Renal cortex interstitium (tissue), 11 donors: ENCODE results near the gene CORIN. TPM values are rescaled to one million over a fixed set of nuclear protein-coding genes. Genes with fewer than 3 reads are reported as not detected.
A peak's percentile ranks its signal among the peaks of the same experiment; 100 is the strongest.

ENCODE experiments used
- DNase-seq, 11 donors: peaks; one replicate each; pipeline ENCODE4 v3.0.0-alpha.2; 2013; ENCODE audit warnings: low read depth in 9 of 11, low spot score in 4 of 11; ENCODE audit errors: extremely low read depth in 1 of 11
- polyA plus RNA-seq, 3 donors: library from polyadenylated mRNA; unstranded; fragments of 120-200 nt; gene quantifications; one replicate each; pipeline ENCODE4 v1.2.1, GENCODE V29; 2013; ENCODE audit not compliant: insufficient read length in 3 of 3

Gene CORIN
- polyA plus RNA-seq, 3 donors = 4.4 to 5.8 (median 4.5) TPM

DNA sequence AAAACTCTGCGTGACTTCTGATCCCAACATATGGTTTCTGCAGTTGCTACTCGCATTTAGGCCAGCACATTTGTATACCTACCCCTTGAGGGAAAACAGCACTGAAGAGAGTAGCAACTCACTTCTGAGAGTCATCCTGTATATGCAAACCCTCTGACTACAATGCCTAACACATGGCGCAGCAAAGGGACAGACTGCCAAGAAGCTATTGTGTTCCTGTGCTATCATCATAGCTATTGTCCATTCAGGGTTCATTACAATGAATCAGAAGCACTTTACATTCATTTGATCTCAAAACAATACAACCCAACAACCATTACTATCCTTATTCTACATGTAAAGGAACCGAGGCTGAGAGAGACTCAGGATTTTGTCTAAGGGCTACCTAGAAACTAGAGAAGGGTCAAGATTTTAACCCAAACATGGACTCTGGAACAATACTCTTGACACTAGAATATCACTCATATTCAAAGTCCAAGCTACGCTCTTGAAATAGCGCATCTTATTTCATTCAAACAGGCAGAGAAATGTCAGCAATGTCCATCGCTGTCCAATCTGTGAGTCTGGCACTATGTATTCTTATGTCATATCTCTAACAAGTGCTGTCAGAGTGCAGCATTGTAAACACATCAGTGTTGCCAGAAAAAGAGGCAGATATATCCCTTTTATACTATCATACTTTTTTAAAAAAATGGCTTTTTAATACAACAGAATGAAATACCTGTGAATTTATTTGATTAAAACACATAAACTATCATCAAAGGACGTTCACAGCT lies 173.6 kb downstream of the CORIN start:
- DNase-seq = no peak

DNA sequence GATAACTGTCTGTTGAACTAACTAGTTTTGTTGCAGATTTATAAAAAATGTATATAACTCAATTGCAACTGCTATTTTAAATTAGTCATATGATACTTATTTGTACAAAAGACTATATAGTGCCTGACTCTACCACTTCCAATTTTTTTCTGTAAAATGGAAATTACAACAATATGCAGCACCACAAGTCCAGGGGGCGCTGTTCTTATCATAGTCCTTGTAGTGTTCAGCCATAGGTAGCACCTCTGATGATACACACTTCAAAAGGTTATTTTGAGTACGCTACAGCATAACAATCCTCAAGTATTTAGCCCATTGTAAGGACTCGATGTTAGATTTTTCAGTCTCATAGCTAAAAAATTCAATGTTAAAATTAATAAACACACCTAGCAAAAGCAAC lies 174.9 kb downstream of the CORIN start:
- no peak for DNase-seq

DNA sequence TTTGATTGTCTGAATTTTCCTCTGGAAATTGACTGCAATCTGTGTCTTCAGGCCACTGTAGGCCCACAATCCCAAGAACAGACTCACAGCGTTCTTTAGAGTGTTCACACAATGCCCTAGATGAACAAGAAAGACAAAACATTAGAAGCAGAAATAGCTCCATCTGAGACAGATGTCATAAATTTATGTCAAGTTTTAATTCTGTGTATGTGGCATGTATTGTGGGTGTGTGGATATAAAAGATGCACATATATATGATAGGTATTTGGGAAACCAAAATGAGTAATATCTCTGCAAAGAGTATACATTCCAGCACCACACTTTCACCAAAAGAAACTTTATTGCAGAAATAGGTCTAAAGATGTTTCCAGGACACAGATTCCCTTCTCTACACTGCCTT lies 176.1 kb downstream of the CORIN start:
- no peak for DNase-seq

DNA sequence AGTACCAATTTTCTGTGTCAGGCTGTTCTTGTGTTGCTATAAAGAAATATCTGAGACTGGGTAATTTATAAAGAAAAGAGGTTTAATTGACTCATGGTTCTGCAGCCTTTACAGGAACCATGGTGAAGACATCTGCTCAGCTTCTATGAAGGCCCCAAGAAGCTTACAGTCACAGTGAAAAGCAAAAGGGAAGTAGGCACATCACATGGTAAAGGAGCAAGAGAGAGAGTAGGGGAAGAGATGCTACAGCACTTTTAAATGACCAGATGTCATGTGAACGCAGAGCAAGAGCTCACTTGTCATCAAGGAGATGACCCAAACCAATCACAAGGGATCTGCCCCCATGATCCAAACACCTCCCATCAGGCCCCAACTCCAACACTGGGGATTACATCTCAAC lies 178.5 kb downstream of the CORIN start:
- DNase-seq = no peak

DNA sequence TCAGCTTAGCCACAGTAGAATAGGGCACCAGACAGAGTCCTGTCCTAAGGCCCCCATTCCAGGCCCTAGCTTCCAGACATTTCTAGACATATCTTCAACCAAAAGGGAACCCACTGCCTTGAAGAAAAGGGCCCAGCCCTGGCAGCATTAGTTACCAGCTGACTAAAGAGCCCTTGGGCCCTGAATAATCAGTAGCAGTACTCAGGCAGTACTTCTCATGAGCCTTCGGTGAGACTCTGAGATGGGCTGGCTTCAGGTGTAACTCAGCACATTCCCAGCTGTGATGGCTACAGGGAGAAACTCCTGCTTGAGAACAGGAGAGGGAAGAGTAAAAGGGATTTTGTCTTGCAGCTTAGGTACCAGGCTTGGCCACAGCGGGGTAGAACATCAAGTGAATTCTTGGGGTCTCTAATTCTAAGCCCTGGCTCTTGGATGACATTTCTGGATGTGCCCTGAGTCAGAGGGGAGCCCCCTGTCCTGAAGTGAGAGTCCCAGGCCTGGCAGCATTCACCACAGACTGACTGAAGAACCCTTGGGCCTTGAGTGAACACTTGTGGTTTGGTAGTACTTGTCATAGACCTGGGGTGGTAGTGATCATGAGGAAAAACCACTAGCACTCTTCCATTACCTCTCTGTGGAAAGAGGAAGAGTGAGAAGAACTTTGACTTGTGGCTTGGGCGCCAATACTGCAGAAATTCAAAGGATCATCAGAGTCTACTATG lies 182.7 kb downstream of the CORIN start:
- DNase-seq = no peak

DNA sequence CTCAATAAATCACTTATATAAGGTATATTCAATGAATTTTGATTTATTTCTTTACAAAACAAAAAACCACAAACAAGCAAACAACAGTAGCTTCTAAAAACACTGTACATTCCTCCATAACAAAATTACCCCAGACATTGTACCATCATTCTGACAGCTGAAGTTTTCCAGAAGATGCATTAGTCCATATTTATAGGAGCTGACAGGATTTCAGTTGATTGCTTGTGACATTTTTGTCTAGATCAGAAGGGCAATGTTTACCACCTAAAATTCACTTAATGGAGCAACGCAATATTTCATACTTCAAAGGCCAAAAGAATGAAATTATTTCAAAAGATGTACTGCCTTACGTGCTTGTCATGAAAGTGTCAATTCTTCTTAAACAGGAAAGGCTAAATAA lies 185.8 kb downstream of the CORIN start:
- DNase-seq = no peak

DNA sequence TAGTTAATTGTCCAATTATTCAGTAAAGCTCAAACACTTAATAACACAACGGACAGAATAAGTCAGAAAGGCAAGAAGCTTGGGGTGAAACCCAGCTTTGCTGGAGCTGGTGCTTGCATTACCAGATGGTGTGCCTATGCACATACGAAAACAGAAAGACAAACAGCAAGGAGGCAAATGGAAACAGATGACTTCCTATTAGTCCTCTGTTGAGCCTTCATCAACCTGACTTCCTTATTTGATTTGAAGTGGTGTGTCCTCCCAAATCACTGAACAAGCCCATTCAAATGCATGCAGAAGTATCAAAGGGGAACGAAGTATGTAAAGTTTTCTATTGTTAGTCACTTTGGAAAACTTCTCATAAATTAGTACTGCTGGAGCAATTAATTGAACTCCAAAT lies 186.6 kb downstream of the CORIN start:
- no peak for DNase-seq

DNA sequence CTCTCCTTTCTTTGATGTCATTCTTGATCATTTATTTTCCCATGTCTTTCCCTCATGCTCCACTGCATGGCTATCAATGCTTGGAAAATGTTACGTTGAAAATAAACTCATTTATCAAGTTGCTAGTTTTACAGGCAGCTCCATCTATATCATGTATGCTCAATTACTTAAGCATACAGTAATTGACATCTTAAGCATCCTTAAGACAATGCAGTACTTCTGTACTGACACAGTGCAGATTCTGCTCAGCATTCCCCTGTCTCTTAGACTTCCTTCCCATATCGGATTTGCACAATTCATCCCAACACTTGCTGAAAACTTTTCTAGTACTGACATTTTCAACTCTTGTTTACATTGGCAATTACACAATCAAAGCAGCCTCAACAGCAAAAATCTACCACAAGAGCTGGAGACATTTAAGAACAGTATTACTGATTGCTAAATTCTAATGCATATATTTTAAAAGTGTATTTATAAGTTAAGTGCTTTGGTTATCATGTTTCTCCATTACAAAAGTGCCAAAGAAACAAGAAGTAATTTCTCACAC lies 187.2 kb downstream of the CORIN start:
- DNase-seq = peak in 2 of 11 donors; percentile 7 to 28

DNA sequence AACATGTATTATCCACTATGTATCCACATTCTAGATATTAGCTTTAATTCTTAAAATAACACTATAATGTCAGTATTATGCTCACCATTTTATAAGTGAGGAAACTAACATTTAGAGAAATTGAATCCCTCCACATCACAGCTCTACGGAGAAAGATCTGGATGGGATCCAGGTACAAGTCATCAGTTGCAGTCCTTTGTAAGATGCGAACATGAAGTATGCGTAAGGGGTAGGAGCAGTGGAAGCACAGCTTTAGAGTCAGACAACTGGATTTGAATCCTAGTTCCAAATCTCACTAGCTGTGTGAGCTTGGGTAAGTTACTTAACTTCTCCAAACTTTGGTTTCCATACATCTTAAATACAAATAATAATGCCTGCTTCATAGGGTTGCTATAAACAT lies 190.3 kb downstream of the CORIN start:
- DNase-seq = no peak

DNA sequence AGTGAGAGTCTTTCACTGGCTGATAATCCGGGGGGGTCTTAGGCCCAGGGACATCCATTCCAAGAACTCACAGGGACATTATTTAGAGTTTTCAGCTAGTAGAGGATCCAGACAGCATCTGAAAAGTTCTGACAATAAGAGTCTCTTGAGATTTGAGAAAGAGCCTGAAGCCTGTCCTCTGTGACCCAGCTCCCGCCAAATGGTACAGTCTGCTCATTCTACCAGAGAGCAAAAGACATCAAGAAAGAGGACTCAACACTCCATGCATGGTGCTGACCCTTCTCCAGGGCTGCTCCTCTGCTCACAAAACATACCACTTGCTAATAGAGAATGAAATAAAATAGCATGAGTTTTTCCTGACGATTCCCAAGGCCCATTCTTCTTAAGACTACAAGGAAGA lies 190.8 kb downstream of the CORIN start:
- no peak for DNase-seq

DNA sequence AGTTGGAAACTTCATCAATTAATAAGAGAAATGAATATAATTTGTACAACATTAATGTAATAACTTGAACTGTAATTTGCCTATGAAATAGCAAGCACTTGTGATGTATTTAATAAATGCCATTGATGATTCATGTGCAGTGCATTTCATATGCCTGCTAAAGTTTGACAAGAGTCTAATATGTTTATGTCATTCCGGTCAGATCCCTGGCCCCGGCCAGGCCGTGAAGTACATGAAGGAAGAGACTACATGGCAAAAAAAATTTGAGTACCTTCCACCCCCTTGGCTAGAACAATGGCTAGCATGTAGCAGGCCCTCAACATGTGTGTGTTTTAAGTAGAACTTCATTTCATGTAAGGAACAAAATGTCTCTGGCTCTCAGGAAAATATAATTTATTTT lies 191.5 kb downstream of the CORIN start:
- DNase-seq = no peak

DNA sequence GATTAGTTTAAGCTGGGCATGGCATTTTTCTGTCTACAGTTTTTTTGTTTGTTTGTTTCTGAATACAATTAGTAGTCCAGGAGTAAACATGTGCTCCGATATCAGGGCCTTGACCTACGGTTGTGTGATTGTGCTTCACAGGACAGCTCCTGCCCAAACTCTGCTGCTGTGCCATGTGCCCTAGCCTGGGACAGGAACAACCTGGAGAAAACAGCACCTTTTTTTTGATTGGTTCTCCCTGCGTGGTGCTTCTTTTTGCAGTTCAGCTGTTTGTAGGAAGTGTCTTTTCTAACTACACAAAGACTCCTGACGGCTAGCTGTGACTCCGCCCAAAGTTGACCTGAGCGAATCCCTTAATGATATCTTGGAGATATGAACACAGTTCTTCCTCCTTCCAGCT lies 194.0 kb downstream of the CORIN start:
- DNase-seq = no peak

DNA sequence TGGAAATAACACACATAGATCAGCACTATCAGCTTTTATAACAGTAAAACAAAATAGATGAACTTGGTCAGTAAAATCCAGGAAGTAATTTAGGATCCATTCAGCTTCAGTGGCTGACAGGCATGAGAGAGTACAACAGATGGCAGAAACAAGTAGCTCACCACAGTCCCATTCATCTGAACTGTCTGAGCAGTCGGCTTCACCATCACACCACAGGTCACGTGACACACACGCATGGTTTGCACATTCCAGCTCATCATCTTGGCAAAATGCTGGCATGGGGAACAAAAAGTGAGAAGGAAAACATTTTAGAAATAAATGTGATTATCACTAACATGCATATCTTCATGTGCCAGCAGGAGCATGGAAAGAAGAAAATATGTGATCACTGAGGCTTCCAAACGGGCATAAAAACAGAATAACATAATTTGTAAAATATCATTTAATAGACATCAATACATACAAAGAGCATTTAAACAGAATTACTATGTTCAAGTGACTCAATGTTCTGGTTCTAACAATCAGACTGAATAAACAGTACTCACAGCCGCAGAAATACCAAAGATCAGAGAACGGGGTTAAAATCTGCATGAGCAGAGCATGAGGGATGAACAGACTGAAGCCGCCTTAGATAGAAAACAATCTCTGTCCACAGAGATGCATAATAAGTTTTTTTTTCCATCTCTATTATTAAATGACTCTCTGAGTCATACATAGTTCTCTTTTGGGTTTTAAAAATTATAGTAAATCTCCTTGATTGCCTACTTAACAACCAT lies 194.7 kb downstream of the CORIN start:
- no peak for DNase-seq

DNA sequence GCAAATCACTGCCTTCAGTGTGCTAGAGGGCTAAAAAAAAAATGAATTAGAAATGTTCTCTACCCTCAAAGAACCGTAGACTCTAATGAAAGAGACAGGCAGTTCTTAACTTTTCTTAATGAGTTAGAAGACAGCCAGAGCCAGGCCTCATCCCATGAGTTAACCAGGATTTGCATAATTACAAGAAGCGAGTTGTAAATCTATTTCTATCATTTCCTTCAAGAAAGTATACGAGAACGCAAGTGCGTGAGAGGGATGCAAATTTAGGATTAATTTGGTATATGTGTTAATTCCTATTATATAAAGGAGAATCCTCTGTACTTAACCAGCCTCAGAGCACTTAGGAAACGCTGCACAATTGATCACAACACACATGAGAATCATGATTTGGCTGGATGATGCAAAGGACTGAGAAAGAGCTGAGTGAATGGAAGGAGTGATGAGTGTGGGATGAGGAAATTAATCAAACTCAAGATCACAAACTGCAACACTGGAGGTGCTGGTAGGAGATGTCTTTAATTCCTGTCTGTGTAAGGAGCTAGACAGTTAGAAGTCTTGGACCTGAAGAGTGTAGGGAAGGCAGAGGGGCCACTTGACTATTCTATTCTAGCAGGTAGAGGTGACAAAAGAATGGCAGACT lies 195.6 kb downstream of the CORIN start:
- DNase-seq = no peak

DNA sequence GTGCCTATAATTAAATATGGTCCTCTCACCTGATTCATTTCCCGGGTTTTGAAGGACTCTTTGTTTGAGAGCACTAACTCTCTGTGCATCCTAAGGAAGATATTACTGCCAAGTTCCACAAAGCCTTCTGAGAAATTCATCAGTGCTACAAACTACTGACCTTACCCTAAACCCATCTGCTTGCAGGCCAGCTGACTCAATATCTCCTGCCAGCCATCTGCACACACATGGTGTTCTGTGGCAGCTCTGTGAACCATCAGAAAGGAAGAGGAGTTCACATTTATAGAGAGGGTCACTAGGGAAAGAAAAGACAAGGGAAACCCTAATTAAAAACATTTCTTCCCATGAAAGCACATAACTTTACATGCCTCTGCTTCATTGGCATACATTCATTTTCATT lies 196.1 kb downstream of the CORIN start:
- no peak for DNase-seq

DNA sequence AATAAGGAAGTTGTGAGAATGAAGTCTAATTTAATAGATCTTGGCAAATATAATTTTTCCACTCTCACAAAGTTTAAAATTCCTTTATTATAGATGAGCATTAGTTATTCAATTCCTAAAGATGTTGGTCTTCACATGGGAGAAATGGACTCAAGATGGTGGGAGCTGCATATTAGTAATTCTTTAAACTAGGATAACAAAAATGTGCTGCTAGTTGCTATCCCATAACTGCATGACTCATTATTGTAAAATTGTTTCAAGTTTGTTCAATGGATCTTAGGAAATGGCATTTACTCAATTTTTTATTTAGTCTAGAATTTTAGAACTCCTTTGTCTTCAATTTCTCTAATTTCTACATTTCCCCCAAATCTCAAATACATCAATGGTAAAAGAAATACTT lies 197.0 kb downstream of the CORIN start:
- no peak for DNase-seq

DNA sequence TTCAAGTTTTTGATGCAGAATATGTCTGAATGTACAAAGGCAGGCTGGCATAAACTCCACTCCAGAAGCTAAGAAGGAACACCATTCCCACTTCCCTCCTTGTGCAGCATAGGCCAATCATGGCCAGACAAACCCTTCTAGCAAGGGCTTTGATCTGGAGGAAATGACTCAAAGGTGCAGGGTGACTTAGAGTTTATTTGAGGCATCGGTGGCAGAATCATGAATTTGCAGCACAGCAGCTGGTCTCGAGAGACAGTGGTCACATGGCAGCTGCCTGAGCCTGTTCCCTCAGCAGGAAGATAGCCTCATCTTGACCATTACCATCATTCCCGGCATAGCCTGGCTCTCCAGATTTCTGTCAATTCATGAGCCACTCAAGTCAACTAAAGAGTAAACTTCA lies 198.3 kb downstream of the CORIN start:
- DNase-seq = no peak

DNA sequence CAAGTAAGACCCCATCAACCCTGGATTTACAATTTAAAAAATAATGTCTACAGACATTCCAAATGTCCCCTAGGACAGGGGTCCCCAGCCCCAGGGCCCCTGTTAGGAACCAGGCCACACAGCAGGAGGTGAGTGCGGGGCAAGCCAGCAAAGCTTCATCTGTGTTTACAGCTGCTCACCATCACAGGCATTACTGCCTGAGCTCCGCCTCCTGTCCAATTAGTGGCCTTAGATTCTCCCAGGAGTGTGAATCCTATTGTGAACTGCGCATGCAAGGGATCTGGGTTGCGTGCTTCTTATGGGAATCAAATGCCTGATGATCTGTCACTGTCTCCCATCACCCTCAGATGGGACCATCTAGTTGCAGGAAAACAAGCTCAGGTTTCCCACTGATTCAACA lies 206.7 kb downstream of the CORIN start:
- DNase-seq = no peak

DNA sequence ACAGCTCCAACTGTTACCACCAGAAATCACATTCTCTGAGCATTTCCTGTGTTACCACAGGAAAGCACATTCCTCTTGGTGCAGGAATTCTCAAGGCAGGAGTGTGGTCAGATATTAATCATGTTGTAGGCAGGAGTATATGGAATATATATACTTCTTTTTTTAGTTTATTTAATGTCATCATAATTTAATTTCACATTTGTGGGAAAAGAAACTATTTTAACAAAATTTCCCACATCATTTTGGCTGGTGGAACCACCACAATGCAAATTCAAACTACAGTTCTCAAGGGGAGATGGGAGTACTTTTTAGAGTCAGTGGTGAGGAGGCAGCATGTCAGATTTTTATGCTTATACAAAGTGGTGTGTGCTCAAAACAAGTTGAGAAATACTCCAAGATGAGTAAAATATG lies 213.8 kb downstream of the CORIN start:
- DNase-seq = no peak
